ENCODE measurements around the gene PSMB5. TPM values are rescaled to one million over a fixed set of nuclear protein-coding genes. Genes with fewer than 3 reads are reported as not detected.

Gene PSMB5
- total RNA-seq, 1 donor from 2014 or later, result 183 TPM

- DNase-seq (ENCODE audit: low read depth in 2 of 2), result no peak
Observed at GRCh38 chr14:22991852-22992251, 42.8 kb downstream of the PSMB5 start.

GRCh38 chr14:22987291-22987690 is 47.4 kb downstream of the PSMB5 start:
- no peak for DNase-seq (ENCODE audit: low read depth in 2 of 2)

- peak; percentile 89 to 93 for DNase-seq (ENCODE audit: low read depth in 2 of 2)
Observed at GRCh38 chr14:22986508-22987054, 48.1 kb downstream of the PSMB5 start.

- no peak for DNase-seq (ENCODE audit: low read depth in 2 of 2)
Observed at GRCh38 chr14:22985894-22986507, 48.7 kb downstream of the PSMB5 start.

- no peak for DNase-seq (ENCODE audit: low read depth in 2 of 2)
Observed at GRCh38 chr14:22984959-22985658, 49.6 kb downstream of the PSMB5 start.

- DNase-seq (ENCODE audit: low read depth in 2 of 2), result peak; percentile 91 to 94
Observed at GRCh38 chr14:22982477-22983245, 52.0 kb downstream of the PSMB5 start, which contains the start of gene AJUBA. TSS of gene AJUBA (minus strand) at chr14:22982551. CDS start at chr14:22982266, 285 bp downstream.

- DNase-seq (ENCODE audit: low read depth in 2 of 2), result peak; percentile 20 to 23
Observed at GRCh38 chr14:22981876-22982476, 52.7 kb downstream of the PSMB5 start.

- peak; percentile 45 to 46 for DNase-seq (ENCODE audit: low read depth in 2 of 2)
Observed at GRCh38 chr14:22981090-22981875, 53.4 kb downstream of the PSMB5 start.

GRCh38 chr14:22980672-22981089 is 54.0 kb downstream of the PSMB5 start:
- DNase-seq (ENCODE audit: low read depth in 2 of 2), result peak; percentile 35 to 52

- DNase-seq (ENCODE audit: low read depth in 2 of 2), result no peak
Observed at GRCh38 chr14:22979748-22980392, 54.8 kb downstream of the PSMB5 start.

GRCh38 chr14:22978981-22979671 is 55.6 kb downstream of the PSMB5 start:
- DNase-seq (ENCODE audit: low read depth in 2 of 2), result no peak

GRCh38 chr14:22978487-22978837 is 56.2 kb downstream of the PSMB5 start:
- DNase-seq (ENCODE audit: low read depth in 2 of 2), result no peak

- peak; percentile 46 to 51 for DNase-seq (ENCODE audit: low read depth in 2 of 2)
Observed at GRCh38 chr14:22977684-22978486, 56.8 kb downstream of the PSMB5 start.

GRCh38 chr14:22977434-22977683 is 57.3 kb downstream of the PSMB5 start:
- no peak for DNase-seq (ENCODE audit: low read depth in 2 of 2)

GRCh38 chr14:22976620-22977433 is 57.9 kb downstream of the PSMB5 start:
- DNase-seq (ENCODE audit: low read depth in 2 of 2), result peak; percentile 44 to 65

Measured in lung microvascular endothelial cell (primary cell).